ENCODE results near the gene TCF3.

Gene TCF3

GRCh38 chr19:1613146-1613545 is 39.3 kb downstream of the TCF3 start:
- TF ChIP-seq, protein P1, sequence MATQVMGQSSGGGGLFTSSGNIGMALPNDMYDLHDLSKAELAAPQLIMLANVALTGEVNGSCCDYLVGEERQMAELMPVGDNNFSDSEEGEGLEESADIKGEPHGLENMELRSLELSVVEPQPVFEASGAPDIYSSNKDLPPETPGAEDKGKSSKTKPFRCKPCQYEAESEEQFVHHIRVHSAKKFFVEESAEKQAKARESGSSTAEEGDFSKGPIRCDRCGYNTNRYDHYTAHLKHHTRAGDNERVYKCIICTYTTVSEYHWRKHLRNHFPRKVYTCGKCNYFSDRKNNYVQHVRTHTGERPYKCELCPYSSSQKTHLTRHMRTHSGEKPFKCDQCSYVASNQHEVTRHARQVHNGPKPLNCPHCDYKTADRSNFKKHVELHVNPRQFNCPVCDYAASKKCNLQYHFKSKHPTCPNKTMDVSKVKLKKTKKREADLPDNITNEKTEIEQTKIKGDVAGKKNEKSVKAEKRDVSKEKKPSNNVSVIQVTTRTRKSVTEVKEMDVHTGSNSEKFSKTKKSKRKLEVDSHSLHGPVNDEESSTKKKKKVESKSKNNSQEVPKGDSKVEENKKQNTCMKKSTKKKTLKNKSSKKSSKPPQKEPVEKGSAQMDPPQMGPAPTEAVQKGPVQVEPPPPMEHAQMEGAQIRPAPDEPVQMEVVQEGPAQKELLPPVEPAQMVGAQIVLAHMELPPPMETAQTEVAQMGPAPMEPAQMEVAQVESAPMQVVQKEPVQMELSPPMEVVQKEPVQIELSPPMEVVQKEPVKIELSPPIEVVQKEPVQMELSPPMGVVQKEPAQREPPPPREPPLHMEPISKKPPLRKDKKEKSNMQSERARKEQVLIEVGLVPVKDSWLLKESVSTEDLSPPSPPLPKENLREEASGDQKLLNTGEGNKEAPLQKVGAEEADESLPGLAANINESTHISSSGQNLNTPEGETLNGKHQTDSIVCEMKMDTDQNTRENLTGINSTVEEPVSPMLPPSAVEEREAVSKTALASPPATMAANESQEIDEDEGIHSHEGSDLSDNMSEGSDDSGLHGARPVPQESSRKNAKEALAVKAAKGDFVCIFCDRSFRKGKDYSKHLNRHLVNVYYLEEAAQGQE (IDR thresholded peaks at IDR 0.05; ENCODE audit: low read depth) = no peak
- TF ChIP-seq USF1 (IDR thresholded peaks at IDR 0.05) = no peak
- no peak for TF ChIP-seq TAF1 (IDR thresholded peaks at IDR 0.05; ENCODE audit: low read depth)
- TF ChIP-seq EGR1 (IDR thresholded peaks at IDR 0.05) = no peak
- TF ChIP-seq NFIC (IDR thresholded peaks at IDR 0.05) = no peak
- TF ChIP-seq FOXM1 (IDR thresholded peaks at IDR 0.05; ENCODE audit: borderline replicate concordance, low read depth) = no peak
- no peak for TF ChIP-seq TCF12 (IDR thresholded peaks at IDR 0.05; ENCODE audit: low read depth)
- TF ChIP-seq, protein P2, sequence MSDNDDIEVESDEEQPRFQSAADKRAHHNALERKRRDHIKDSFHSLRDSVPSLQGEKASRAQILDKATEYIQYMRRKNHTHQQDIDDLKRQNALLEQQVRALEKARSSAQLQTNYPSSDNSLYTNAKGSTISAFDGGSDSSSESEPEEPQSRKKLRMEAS (IDR thresholded peaks at IDR 0.05) = no peak
- no peak for TF ChIP-seq EP300 (IDR thresholded peaks at IDR 0.05; ENCODE audit: borderline replicate concordance)

GRCh38 chr19:1612114-1613086 is 40.0 kb downstream of the TCF3 start:
- TF ChIP-seq, protein P1 (IDR thresholded peaks at IDR 0.05; ENCODE audit: low read depth) = no peak
- TF ChIP-seq EGR1 (IDR thresholded peaks at IDR 0.05) = no peak
- no peak for TF ChIP-seq EP300 (IDR thresholded peaks at IDR 0.05; ENCODE audit: borderline replicate concordance)
- TF ChIP-seq NFIC (IDR thresholded peaks at IDR 0.05) = no peak
- TF ChIP-seq, protein P2 (IDR thresholded peaks at IDR 0.05) = no peak
- TF ChIP-seq ZBTB7A (IDR thresholded peaks at IDR 0.05; ENCODE audit: low read depth) = no peak
- TF ChIP-seq USF1 (IDR thresholded peaks at IDR 0.05) = no peak
- no peak for TF ChIP-seq TEAD4 (IDR thresholded peaks at IDR 0.05)

GRCh38 chr19:1611353-1611752 is 41.1 kb downstream of the TCF3 start:
- TF ChIP-seq USF1 (IDR thresholded peaks at IDR 0.05) (no peak), NFIC (IDR thresholded peaks at IDR 0.05) (no peak), CEBPB (IDR thresholded peaks at IDR 0.05) (no peak), TEAD4 (IDR thresholded peaks at IDR 0.05) (no peak), YY1 (IDR thresholded peaks at IDR 0.05; ENCODE audit: low read depth) (no peak), TCF12 (IDR thresholded peaks at IDR 0.05; ENCODE audit: low read depth) (no peak), CREB1 (IDR thresholded peaks at IDR 0.05; ENCODE audit: low read depth) (no peak), EP300 (IDR thresholded peaks at IDR 0.05; ENCODE audit: borderline replicate concordance) (no peak), FOXM1 (IDR thresholded peaks at IDR 0.05; ENCODE audit: borderline replicate concordance, low read depth) (no peak), RAD21 (IDR thresholded peaks at IDR 0.05; ENCODE audit: low read depth) (no peak), TAF1 (IDR thresholded peaks at IDR 0.05; ENCODE audit: low read depth) (no peak)
- TF ChIP-seq, protein P1 (IDR thresholded peaks at IDR 0.05; ENCODE audit: low read depth) = no peak

DNA sequence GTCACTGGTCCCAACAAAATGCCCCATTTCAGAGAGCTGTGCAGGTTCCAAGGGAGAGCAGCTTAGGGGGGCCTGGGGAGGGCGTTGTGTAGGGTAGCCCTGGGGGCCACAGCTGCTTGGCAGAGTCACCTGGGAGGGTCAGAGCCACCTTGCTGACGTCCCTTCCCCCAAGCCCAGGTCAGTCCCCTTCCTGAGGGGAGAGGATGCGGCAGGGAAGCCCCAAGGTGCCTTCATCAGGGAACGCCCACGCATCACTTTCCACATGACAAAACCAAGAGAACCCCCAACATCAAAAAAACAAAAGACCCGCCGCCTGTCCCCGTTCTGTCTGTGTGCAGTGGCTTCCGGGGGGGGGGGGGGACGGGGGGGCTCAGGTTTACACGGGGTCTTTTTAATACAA is 41.8 kb downstream of the TCF3 start:
- TF ChIP-seq NFIC (IDR thresholded peaks at IDR 0.05) (no peak), CEBPB (IDR thresholded peaks at IDR 0.05) (no peak)

Measured in Ishikawa (cell line).